K562 (cell line): ENCODE data around the gene COPB2. TPM values are rescaled to one million over a fixed set of nuclear protein-coding genes. Genes with fewer than 3 reads are reported as not detected.
A peak's percentile ranks its signal among the peaks of the same experiment; 100 is the strongest.
"Not testable (repeated sequence)": the region's sequence is repeated elsewhere in the genome, so short reads cannot be mapped to it uniquely, and the experiment has no call there.

Source experiments
- ATAC-seq: fragments of 200-7000 bp; cut with Tn5 transposase; 3 replicates; pipeline ENCODE4 v1.9.1; 2020; ENCODE audit warnings: moderate library complexity
- BruUV-seq: library from RNA; stranded (reverse); fragments of 400-500 nt; replicated peaks from 2 replicates; lab custom pipeline; 2021; lab: Mats Ljungman, UMichigan
- CTCF ChIA-PET: fragments of 300-600 bp; formaldehyde crosslinking; extraction: SDS; loops from one replicate; lab custom pipeline; 2021; ENCODE audit warnings: low intra/inter-chr PET ratio; lab: Yijun Ruan, JAX
- POLR2A ChIA-PET: fragments of 300-600, 350-650 bp; sonication (Branson Sonifier 250); formaldehyde crosslinking; extraction: SDS; loops from one replicate; lab custom pipeline; 2021; ENCODE audit warnings: antibody characterized with exemption, inconsistent platforms; lab: Yijun Ruan, JAX
- DNase-seq, 4 experiments: peaks; one replicate each; pipeline versions ENCODE4 v3.0.0 to v3.0.0-alpha.2; 2011 to 2018; ENCODE audit warnings: low spot score in 3 of 4, mixed read lengths in 3 of 4; ENCODE audit errors: extremely low read depth in 1 of 4
- FAIRE-seq: peaks from 2 replicates; lab custom pipeline; 2011; peaks lifted over from hg19 to GRCh38; lab: Jason Lieb, UNC
- H2AFZ ChIP-seq: 2 replicates; pipeline ENCODE4 v1.6.0; 2011; ENCODE audit warnings: low read depth, low read length, control low read depth, inconsistent platforms
- H3K27ac ChIP-seq: fragments of 200-600 bp; 3 replicates; pipeline ENCODE4 v1.8.0; 2011; ENCODE audit warnings: low read depth, mild to moderate bottlenecking, control low read depth, inconsistent platforms, low read length, moderate library complexity, mixed read lengths; ENCODE audit errors: extremely low read depth
- H3K27me3 ChIP-seq, 2 experiments: fragments of 300-600 bp in 1 of 2; 2 replicates in 1 of 2; 3 replicates in 1 of 2; pipeline versions ENCODE4 v1.6.0 to v1.8.0; 2011; ENCODE audit warnings: inconsistent platforms in 2 of 2, low read length in 2 of 2, mild to moderate bottlenecking in 1 of 2, mixed read lengths in 1 of 2, moderate library complexity in 1 of 2; ENCODE audit not compliant: control insufficient read depth in 2 of 2, insufficient read depth in 2 of 2
- H3K36me3 ChIP-seq: fragments of 300-600 bp; 3 replicates; pipeline ENCODE4 v1.8.0; 2011; ENCODE audit warnings: mild to moderate bottlenecking, low read length, inconsistent platforms; ENCODE audit not compliant: control insufficient read depth, insufficient read depth
- H3K4me1 ChIP-seq, 2 experiments: fragments of 200-600 bp in 1 of 2; replicated peaks in 1 of 2; 2 replicates in 1 of 2; 3 replicates in 1 of 2; pipeline versions ENCODE4 v1.5.1 to v1.8.0; 2011; ENCODE audit warnings: inconsistent platforms in 2 of 2, low read length in 2 of 2, mild to moderate bottlenecking in 1 of 2, mixed read lengths in 1 of 2, moderate library complexity in 1 of 2; ENCODE audit not compliant: control insufficient read depth in 2 of 2, insufficient read depth in 2 of 2
- H3K4me2 ChIP-seq: 2 replicates; pipeline ENCODE4 v1.6.1; 2011; ENCODE audit warnings: low read length, control low read depth, inconsistent platforms, mixed read lengths; ENCODE audit not compliant: insufficient read depth
- H3K4me3 ChIP-seq: fragments of 200-600 bp; sonication (generic), shearing (Covaris generic); 2 replicates; pipeline ENCODE4 v1.5.1; 2016; ENCODE audit warnings: control low read depth, inconsistent platforms
- H3K79me2 ChIP-seq: fragments of 200-600 bp; 3 replicates; pipeline ENCODE4 v1.8.0; 2011; ENCODE audit warnings: low read length, inconsistent platforms; ENCODE audit not compliant: control insufficient read depth, insufficient read depth
- H3K9ac ChIP-seq, 2 experiments: 2 replicates each; pipeline versions ENCODE4 v1.6.0 to v1.6.1; 2011; ENCODE audit warnings: low read depth in 2 of 2, low read length in 2 of 2, control low read depth in 1 of 2, inconsistent platforms in 1 of 2, mild to moderate bottlenecking in 1 of 2, mixed read lengths in 1 of 2; ENCODE audit not compliant: insufficient read depth in 1 of 2
- H3K9me1 ChIP-seq: one replicate; pipeline ENCODE4 v1.6.0; 2011; ENCODE audit warnings: inconsistent platforms, mild to moderate bottlenecking, low read length, moderate library complexity; ENCODE audit not compliant: control insufficient read depth, insufficient read depth
- H3K9me3 ChIP-seq: replicated peaks from 2 replicates; pipeline ENCODE4 v1.5.1; 2011; ENCODE audit warnings: low read depth, low read length, inconsistent platforms; ENCODE audit not compliant: control insufficient read depth, insufficient read depth
- H4K20me1 ChIP-seq: replicated peaks from 2 replicates; pipeline ENCODE4 v1.6.1; 2011; ENCODE audit warnings: low read length, inconsistent platforms, mixed read lengths; ENCODE audit not compliant: control insufficient read depth, insufficient read depth
- ARID1B ChIP-seq: fragments of 450-650 bp; IDR thresholded peaks from 2 replicates; pipeline ENCODE4 v1.6.1; 2016; ENCODE audit warnings: antibody characterized with exemption, mild to moderate bottlenecking, inconsistent platforms
- SMARCE1 ChIP-seq: fragments of 450-650 bp; IDR thresholded peaks from 2 replicates; pipeline ENCODE4 v1.7.1; 2016; ENCODE audit warnings: mild to moderate bottlenecking
- SOX6 ChIP-seq: fragments of 450-650 bp; IDR thresholded peaks from 2 replicates; pipeline ENCODE4 v1.6.1; 2014; ENCODE audit warnings: mild to moderate bottlenecking
- WGBS: fragments of 100-300 bp; shearing (Covaris generic); methylation state at CpG from one replicate; pipeline ENCODE4 v1.1.6; 2016; ENCODE audit warnings: low coverage, mixed read lengths; ENCODE audit not compliant: insufficient coverage; ENCODE audit errors: missing lambda C conversion rate; 5-methylcytosine and 5-hydroxymethylcytosine counted together
- in situ Hi-C: fragments of 300-500 bp; cut with MboI; formaldehyde crosslinking; loops from 4 replicates; pipeline ENCODE4 v1.15.0; 2018; ENCODE audit warnings: inconsistent platforms, mixed read lengths
- intact Hi-C: fragments of 100-400 bp; cut with micrococcal nuclease; formaldehyde crosslinking; loops from 2 replicates; pipeline ENCODE4 v1.14.2; 2022
- polyA plus RNA-seq, 8 experiments: library from polyadenylated mRNA; depleted of rRNA in 4 of 8; stranded (reverse) in 5 of 8; unstranded in 3 of 8; fragments of >200 nt; fragmentation: Nextera tagmentation in 2 of 8; fragmentation: Illumina TruSeq in 1 of 8; extraction: Ambion mirVana in 2 of 8; extraction: Trizol in 1 of 8; gene quantifications; 2 replicates each; pipeline versions ENCODE4 v1.2.1 to v1.2.3, GENCODE V29; 2011 to 2014; ENCODE audit warnings: inconsistent platforms in 1 of 8, missing spikeins in 1 of 8
- total RNA-seq, 7 experiments: library from RNA; depleted of rRNA in 6 of 7; stranded (reverse); fragments of >200 nt in 6 of 7; fragmentation: Illumina TruSeq in 2 of 7; extraction: Trizol in 2 of 7; gene quantifications; 2 replicates each; pipeline versions ENCODE4 v1.2.1 to v1.2.3, GENCODE V29; 2011 to 2021; ENCODE audit warnings: low replicate concordance in 1 of 7
- TF ChIP-seq, protein P1 (sequence below): IDR thresholded peaks from 3 replicates; pipeline ENCODE4 v1.6.1; 2011; ENCODE audit warnings: borderline replicate concordance, mild to moderate bottlenecking; ENCODE audit not compliant: insufficient read length, insufficient read depth

Gene COPB2
- total and polyA plus RNA-seq, 9 of the 15 experiments (the other 6 are each of a cell fraction or from before 2014, with no cell fraction given), result 64.3 to 189 (median 130) TPM

DNA sequence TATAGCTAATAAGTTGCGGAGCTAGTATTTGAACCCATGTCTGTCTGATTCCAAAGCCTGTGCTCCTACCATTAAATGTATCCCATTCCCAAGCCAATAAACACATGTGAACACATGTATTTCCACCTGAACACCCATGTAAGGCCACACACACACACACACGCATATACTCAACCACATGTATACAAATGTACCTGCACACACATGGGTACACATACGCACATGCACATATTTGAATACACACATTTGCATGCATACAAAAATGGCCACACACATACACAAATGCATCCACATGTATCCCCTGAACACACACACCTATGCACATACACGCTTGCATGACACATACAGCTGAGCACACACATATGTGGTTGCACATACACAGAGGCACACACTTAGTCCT, 51.0 kb downstream of the COPB2 start (continued):
- TF ChIP-seq, protein P1, sequence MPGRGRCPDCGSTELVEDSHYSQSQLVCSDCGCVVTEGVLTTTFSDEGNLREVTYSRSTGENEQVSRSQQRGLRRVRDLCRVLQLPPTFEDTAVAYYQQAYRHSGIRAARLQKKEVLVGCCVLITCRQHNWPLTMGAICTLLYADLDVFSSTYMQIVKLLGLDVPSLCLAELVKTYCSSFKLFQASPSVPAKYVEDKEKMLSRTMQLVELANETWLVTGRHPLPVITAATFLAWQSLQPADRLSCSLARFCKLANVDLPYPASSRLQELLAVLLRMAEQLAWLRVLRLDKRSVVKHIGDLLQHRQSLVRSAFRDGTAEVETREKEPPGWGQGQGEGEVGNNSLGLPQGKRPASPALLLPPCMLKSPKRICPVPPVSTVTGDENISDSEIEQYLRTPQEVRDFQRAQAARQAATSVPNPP, result no peak

DNA sequence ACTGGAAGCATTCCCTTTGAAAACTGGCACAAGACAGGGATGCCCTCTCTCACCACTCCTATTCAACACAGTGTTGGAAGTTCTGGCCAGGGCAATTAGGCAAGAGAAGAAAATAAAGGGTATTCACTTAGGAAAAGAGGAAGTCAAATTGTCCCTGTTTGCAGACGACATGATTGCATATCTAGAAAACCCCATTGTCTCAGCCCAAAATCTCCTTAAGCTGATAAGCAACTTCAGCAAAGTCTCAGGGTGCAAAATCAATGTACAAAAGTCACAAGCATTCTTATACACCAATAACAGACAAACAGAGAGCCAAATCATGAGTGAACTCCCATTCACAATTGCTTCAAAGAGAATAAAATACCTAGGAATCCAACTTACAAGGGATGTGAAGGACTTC, 54.8 kb downstream of the COPB2 start:
- FAIRE-seq, H3K9ac ChIP-seq, ATAC-seq, H3K4me3 ChIP-seq, H3K36me3 ChIP-seq, intact Hi-C loops, H3K4me2 ChIP-seq, H3K9me3 ChIP-seq, CTCF ChIA-PET, H2AFZ ChIP-seq, DNase-seq, BruUV-seq, H3K27ac ChIP-seq, H4K20me1 ChIP-seq, H3K27me3 ChIP-seq, H3K9me1 ChIP-seq, POLR2A ChIA-PET, H3K79me2 ChIP-seq: not testable (repeated sequence)
- TF ChIP-seq SMARCE1 (peak; percentile 67; the same call in 1 of the 2 replicates), SOX6 (peak; percentile 81; the same call in 1 of the 2 replicates), ARID1B (0 out of 2 replicates have a peak, but pooled peaks have one; percentile 24)
- H3K4me1 ChIP-seq, result peaks cover 5 to 27% of the 10 kb centered on the region in 2 experiments
- in situ Hi-C loops, result loop anchor here (5.0 kb wide), 2 partner anchors 232 to 397 kb away; no protein-coding TSS in a partner anchor
- no CpG with 5 or more reads among the region's 1 CpG for WGBS
